Esophagus muscularis mucosa (tissue), 3 donors: ENCODE measurements around the gene ACACA.

Experiments used
- CTCF ChIP-seq, 3 experiments: fragments of 200-600 bp in 2 of 3; fragments of 450-650 bp in 1 of 3; sonication (generic) in 2 of 3; IDR thresholded peaks; one replicate each; pipeline ENCODE4 v1.5.1; 2017 to 2019; ENCODE audit warnings: antibody characterized with exemption in 3 of 3, mild to moderate bottlenecking in 2 of 3, moderate library complexity in 1 of 3
- POLR2A ChIP-seq: fragments of 450-650 bp; IDR thresholded peaks from one replicate; pipeline ENCODE4 v1.6.1; 2017; ENCODE audit warnings: antibody characterized with exemption, moderate library complexity, mild to moderate bottlenecking, low read depth
- POLR2AphosphoS5 ChIP-seq, 2 donors: sonication (generic); formaldehyde crosslinking; IDR thresholded peaks; one replicate each; pipeline ENCODE4 v1.6.1; 2017; ENCODE audit warnings: antibody characterized with exemption in 2 of 2

GRCh38 chr17:37056622-37057021, 350.0 kb downstream of the ACACA start:
- TF ChIP-seq POLR2A (no peak), CTCF (IDR thresholded peaks at IDR 0.05) (no peak), POLR2AphosphoS5 (IDR thresholded peaks at IDR 0.05) (no peak)
